Mesendoderm (in vitro differentiated cells): ENCODE results near the gene SCN2B.

ENCODE experiments used
- DNase-seq: peaks from one replicate; pipeline ENCODE4 v3.0.0; 2013
- H2AK5ac ChIP-seq: 2 replicates; pipeline ENCODE4 v1.6.1; 2013; ENCODE audit warnings: low read length, inconsistent platforms
- H2BK120ac ChIP-seq: 2 replicates; pipeline ENCODE4 v1.6.1; 2013; ENCODE audit warnings: low read depth, mild to moderate bottlenecking, low read length, moderate library complexity, mixed read lengths
- H2BK15ac ChIP-seq: replicated peaks from 2 replicates; pipeline ENCODE4 v1.6.1; 2013; ENCODE audit warnings: low read depth, mild to moderate bottlenecking, moderate library complexity
- H2BK5ac ChIP-seq: 2 replicates; pipeline ENCODE4 v1.6.1; 2013; ENCODE audit warnings: low read length, inconsistent platforms
- H3K18ac ChIP-seq: 2 replicates; pipeline ENCODE4 v1.6.1; 2013; ENCODE audit warnings: mild to moderate bottlenecking, low read length, mixed read lengths
- H3K23ac ChIP-seq: one replicate; pipeline ENCODE4 v1.6.1; 2013; ENCODE audit warnings: low read length
- H3K27ac ChIP-seq: 2 replicates; pipeline ENCODE4 v1.5.1; 2013; ENCODE audit warnings: low read depth, mild to moderate bottlenecking, inconsistent platforms, low read length, moderate library complexity
- H3K27me3 ChIP-seq: 2 replicates; pipeline ENCODE4 v1.6.1; 2013; ENCODE audit warnings: low read length, control low read depth, mild to moderate bottlenecking, inconsistent platforms; ENCODE audit not compliant: insufficient read depth, poor library complexity
- H3K36me3 ChIP-seq: 2 replicates; pipeline ENCODE4 v1.6.1; 2013; ENCODE audit warnings: low read length, inconsistent platforms; ENCODE audit not compliant: control insufficient read depth, insufficient read depth
- H3K4ac ChIP-seq: one replicate; pipeline ENCODE4 v1.6.1; 2013; ENCODE audit warnings: low read depth, mild to moderate bottlenecking, low read length, moderate library complexity
- H3K4me1 ChIP-seq: 2 replicates; pipeline ENCODE4 v1.6.1; 2013; ENCODE audit warnings: low read depth, low read length, inconsistent platforms; ENCODE audit not compliant: control insufficient read depth
- H3K4me2 ChIP-seq: 2 replicates; pipeline ENCODE4 v1.6.1; 2013; ENCODE audit warnings: low read length
- H3K4me3 ChIP-seq: 2 replicates; pipeline ENCODE4 v1.5.1; 2013; ENCODE audit warnings: mild to moderate bottlenecking, low read length
- H3K56ac ChIP-seq: one replicate; pipeline ENCODE4 v1.6.1; 2013; ENCODE audit warnings: low read length
- H3K79me1 ChIP-seq: 2 replicates; pipeline ENCODE4 v1.6.1; 2013; ENCODE audit warnings: low read length, inconsistent platforms
- H3K79me2 ChIP-seq: 2 replicates; pipeline ENCODE4 v1.6.1; 2013; ENCODE audit warnings: mild to moderate bottlenecking, low read length; ENCODE audit not compliant: control insufficient read depth, insufficient read depth
- H3K9ac ChIP-seq: 2 replicates; pipeline ENCODE4 v1.6.1; 2013; ENCODE audit warnings: low read length, inconsistent platforms
- H4K5ac ChIP-seq: one replicate; pipeline ENCODE4 v1.6.1; 2013; ENCODE audit warnings: low read length
- H4K8ac ChIP-seq: one replicate; pipeline ENCODE4 v1.6.1; 2013; ENCODE audit warnings: low read depth, mild to moderate bottlenecking, control low read depth, low read length, moderate library complexity
- WGBS: extraction: QIAGEN DNeasy Blood & Tissue Kit; methylation state at CpG from one replicate; pipeline ENCODE4 v1.1.7; 2013; ENCODE audit warnings: low lambda C conversion rate, missing lambda C conversion rate; ENCODE audit not compliant: insufficient coverage; ENCODE audit errors: extremely low coverage; 5-methylcytosine and 5-hydroxymethylcytosine counted together

The SCN2B gene

GRCh38 chr11:118215262-118215661, 38.8 kb upstream of the SCN2B start:
- Histone ChIP-seq H2BK5ac (no peak overlapping the region), H2BK120ac (no peak overlapping the region), H3K27ac (no peak overlapping the region), H3K4ac (no peak overlapping the region), H3K36me3 (no peaks in the 10 kb centered on the region), H3K4me3 (no peak overlapping the region), H3K23ac (no peak overlapping the region), H3K4me2 (no peak overlapping the region), H4K8ac (no peak overlapping the region), H2AK5ac (no peak overlapping the region), H3K56ac (no peak overlapping the region), H3K4me1 (peaks cover 6% of the 10 kb centered on the region), H4K5ac (no peak overlapping the region), H3K27me3 (no peaks in the 10 kb centered on the region), H2BK15ac (no peak overlapping the region), H3K18ac (no peak overlapping the region), H3K79me2 (no peaks in the 10 kb centered on the region), H3K79me1 (no peaks in the 10 kb centered on the region), H3K9ac (no peak overlapping the region)
- no CpG with 5 or more reads among the region's 3 CpGs for WGBS
- DNase-seq, result no peak

GRCh38 chr11:118214210-118214914, 37.9 kb upstream of the SCN2B start:
- no peak overlapping the region for H2AK5ac ChIP-seq
- H3K56ac ChIP-seq, result no peak overlapping the region
- no peak overlapping the region for H4K5ac ChIP-seq
- no peak overlapping the region for H3K4me3 ChIP-seq
- no peaks in the 10 kb centered on the region for H3K79me2 ChIP-seq
- H3K4me2 ChIP-seq, result no peak overlapping the region
- H3K27ac ChIP-seq, result no peak overlapping the region
- H4K8ac ChIP-seq, result no peak overlapping the region
- H3K9ac ChIP-seq, result no peak overlapping the region
- no peaks in the 10 kb centered on the region for H3K79me1 ChIP-seq
- DNase-seq, result no peak
- no peak overlapping the region for H2BK5ac ChIP-seq
- no peak overlapping the region for H3K23ac ChIP-seq
- no CpG with 5 or more reads among the region's 6 CpGs for WGBS
- H3K36me3 ChIP-seq, result no peaks in the 10 kb centered on the region
- H3K27me3 ChIP-seq, result no peaks in the 10 kb centered on the region
- H2BK120ac ChIP-seq, result no peak overlapping the region
- H2BK15ac ChIP-seq, result no peak overlapping the region
- peak overlapping the region; percentile 9 for H3K4ac ChIP-seq
- H3K4me1 ChIP-seq, result peaks cover 6% of the 10 kb centered on the region
- no peak overlapping the region for H3K18ac ChIP-seq

- WGBS, result no CpG with 5 or more reads among the region's 2 CpGs
- no peak for DNase-seq
- no peaks in the 10 kb centered on the region for H3K79me2 ChIP-seq
These were observed 37.3 kb upstream of the SCN2B start for GRCh38 chr11:118213781-118214180.

GRCh38 chr11:118213201-118213600, 36.8 kb upstream of the SCN2B start:
- H4K8ac ChIP-seq, result no peak overlapping the region
- no peak overlapping the region for H3K23ac ChIP-seq
- no peak overlapping the region for H3K4me2 ChIP-seq
- no peak overlapping the region for H3K4me3 ChIP-seq
- H3K36me3 ChIP-seq, result no peaks in the 10 kb centered on the region
- H3K27ac ChIP-seq, result no peak overlapping the region
- H3K79me1 ChIP-seq, result no peaks in the 10 kb centered on the region
- no peak overlapping the region for H2BK15ac ChIP-seq
- no peak overlapping the region for H2BK5ac ChIP-seq
- H2BK120ac ChIP-seq, result no peak overlapping the region
- H3K4ac ChIP-seq, result no peak overlapping the region
- H2AK5ac ChIP-seq, result no peak overlapping the region
- DNase-seq, result no peak
- H3K4me1 ChIP-seq, result peaks cover 6% of the 10 kb centered on the region
- H3K9ac ChIP-seq, result no peak overlapping the region
- H4K5ac ChIP-seq, result no peak overlapping the region
- H3K27me3 ChIP-seq, result no peaks in the 10 kb centered on the region
- H3K18ac ChIP-seq, result no peak overlapping the region
- H3K79me2 ChIP-seq, result no peaks in the 10 kb centered on the region
- WGBS, result 100% methylated on average over 1 of the region's 4 CpGs
- H3K56ac ChIP-seq, result no peak overlapping the region

More at GRCh38 chr11:118213781-118214180, 37.3 kb upstream of the SCN2B start:
- Histone ChIP-seq H3K56ac (no peak overlapping the region), H3K23ac (no peak overlapping the region), H2AK5ac (no peak overlapping the region), H3K4ac (no peak overlapping the region), H3K9ac (no peak overlapping the region), H3K36me3 (no peaks in the 10 kb centered on the region), H2BK120ac (no peak overlapping the region), H4K5ac (no peak overlapping the region), H3K4me2 (no peak overlapping the region), H3K4me3 (no peak overlapping the region), H2BK15ac (no peak overlapping the region), H3K27ac (no peak overlapping the region), H2BK5ac (no peak overlapping the region), H3K4me1 (peaks cover 6% of the 10 kb centered on the region), H3K18ac (no peak overlapping the region), H3K27me3 (no peaks in the 10 kb centered on the region), H4K8ac (no peak overlapping the region), H3K79me1 (no peaks in the 10 kb centered on the region)

- Histone ChIP-seq H3K9ac (no peak overlapping the region), H3K56ac (no peak overlapping the region), H3K23ac (no peak overlapping the region), H3K4me1 (peaks cover 6% of the 10 kb centered on the region), H3K36me3 (no peaks in the 10 kb centered on the region), H3K27me3 (no peaks in the 10 kb centered on the region), H3K4me2 (no peak overlapping the region), H3K79me1 (no peaks in the 10 kb centered on the region), H3K18ac (no peak overlapping the region), H2AK5ac (no peak overlapping the region), H3K4me3 (no peak overlapping the region), H2BK120ac (no peak overlapping the region), H3K27ac (no peak overlapping the region), H3K4ac (no peak overlapping the region), H3K79me2 (no peaks in the 10 kb centered on the region), H2BK5ac (no peak overlapping the region), H4K5ac (no peak overlapping the region), H2BK15ac (no peak overlapping the region), H4K8ac (no peak overlapping the region)
- WGBS, result no CpG with 5 or more reads among the region's 2 CpGs
- DNase-seq, result peak; percentile 12
These were observed 36.3 kb upstream of the SCN2B start for GRCh38 chr11:118212781-118213191.
